K562 (cell line): ENCODE data around the gene OBSCN. TPM values are rescaled to one million over a fixed set of nuclear protein-coding genes. Genes with fewer than 3 reads are reported as not detected.
A peak's percentile ranks its signal among the peaks of the same experiment; 100 is the strongest.

Experiments used
- BRCA1 ChIP-seq, 2 experiments: fragments of 450-650 bp in 1 of 2; sonication (generic) in 1 of 2; formaldehyde crosslinking in 1 of 2; IDR thresholded peaks; 2 replicates each; pipeline versions ENCODE4 v1.5.0 to v1.6.1; 2017 to 2020; ENCODE audit warnings: mild to moderate bottlenecking in 1 of 2, missing genetic modification reagents in 1 of 2
- CCNT2 ChIP-seq: IDR thresholded peaks from 2 replicates; pipeline ENCODE4 v1.6.1; 2011; ENCODE audit warnings: borderline replicate concordance, low read depth, mild to moderate bottlenecking, moderate library complexity, mixed read lengths, low read length; ENCODE audit not compliant: insufficient read length; ENCODE audit errors: extremely low read depth
- CTBP1 ChIP-seq: fragments of 450-650 bp; IDR thresholded peaks from 2 replicates; pipeline ENCODE4 v1.6.1; 2016; ENCODE audit warnings: borderline replicate concordance
- EZH2 ChIP-seq: IDR thresholded peaks from 2 replicates; pipeline ENCODE4 v1.6.1; 2012; ENCODE audit warnings: low read depth, mild to moderate bottlenecking, inconsistent platforms, low read length, borderline replicate concordance
- ILF3 ChIP-seq: fragments of 450-650 bp; IDR thresholded peaks from 2 replicates; pipeline ENCODE4 v1.6.1; 2018; ENCODE audit warnings: antibody characterized with exemption, mild to moderate bottlenecking, moderate library complexity, borderline replicate concordance
- KAT7 ChIP-seq: sonication (generic); formaldehyde crosslinking; IDR thresholded peaks from 2 replicates; pipeline ENCODE4 v1.8.0; 2022; ENCODE audit warnings: missing genetic modification reagents, mild to moderate bottlenecking, borderline replicate concordance
- MAZ ChIP-seq, 2 experiments: fragments of 450-650 bp in 1 of 2; sonication (generic) in 1 of 2; formaldehyde crosslinking; IDR thresholded peaks in 1 of 2; conservative IDR thresholded peaks in 1 of 2; 2 replicates each; pipeline versions ENCODE4 v1.4.0 to v1.5.0; 2020; ENCODE audit warnings: mild to moderate bottlenecking in 1 of 2, missing genetic modification reagents in 1 of 2
- NCOA6 ChIP-seq: fragments of 450-650 bp; IDR thresholded peaks from 2 replicates; pipeline ENCODE4 v1.6.1; 2017; ENCODE audit warnings: mild to moderate bottlenecking
- NRF1 ChIP-seq, 2 experiments: fragments of 450-650 bp; IDR thresholded peaks in 1 of 2; conservative IDR thresholded peaks in 1 of 2; 2 replicates each; pipeline ENCODE4 v1.6.1; 2014; ENCODE audit warnings: mild to moderate bottlenecking in 2 of 2
- RBM15 ChIP-seq: fragments of 200-400 bp; formaldehyde crosslinking; IDR thresholded peaks from 2 replicates; pipeline ENCODE4 v1.6.1; 2018; ENCODE audit warnings: mild to moderate bottlenecking, low read length, moderate library complexity; ENCODE audit not compliant: insufficient read depth
- SRSF1 ChIP-seq: fragments of 200-400 bp; formaldehyde crosslinking; IDR thresholded peaks from 2 replicates; pipeline ENCODE4 v1.6.1; 2017; ENCODE audit warnings: mild to moderate bottlenecking, low read depth, low read length, moderate library complexity
- ZNF24 ChIP-seq: fragments of 450-650 bp; IDR thresholded peaks from 2 replicates; pipeline ENCODE4 v1.6.1; 2016
- ZNF444 ChIP-seq: fragments of 250-450 bp; sonication (Bioruptor Pico); IDR thresholded peaks from 2 replicates; pipeline ENCODE4 v1.4.0; 2020; ENCODE audit warnings: mild to moderate bottlenecking, moderate library complexity
- ZNF707 ChIP-seq: fragments of 250-450 bp; sonication (Bioruptor Pico); conservative IDR thresholded peaks from 2 replicates; pipeline ENCODE4 v1.8.0; 2022; ENCODE audit warnings: inconsistent platforms, mild to moderate bottlenecking, moderate library complexity
- polyA plus RNA-seq, 8 experiments: library from polyadenylated mRNA; depleted of rRNA in 4 of 8; stranded (reverse) in 5 of 8; unstranded in 3 of 8; fragments of >200 nt; fragmentation: Nextera tagmentation in 2 of 8; fragmentation: Illumina TruSeq in 1 of 8; extraction: Ambion mirVana in 2 of 8; extraction: Trizol in 1 of 8; gene quantifications; 2 replicates each; pipeline versions ENCODE4 v1.2.1 to v1.2.3, GENCODE V29; 2011 to 2014; ENCODE audit warnings: inconsistent platforms in 1 of 8, missing spikeins in 1 of 8
- total RNA-seq, 7 experiments: library from RNA; depleted of rRNA in 6 of 7; stranded (reverse); fragments of >200 nt in 6 of 7; fragmentation: Illumina TruSeq in 2 of 7; extraction: Trizol in 2 of 7; gene quantifications; 2 replicates each; pipeline versions ENCODE4 v1.2.1 to v1.2.3, GENCODE V29; 2011 to 2021; ENCODE audit warnings: low replicate concordance in 1 of 7
- TF ChIP-seq, protein P1 (sequence below), 2 experiments: fragments of 200-800 bp in 1 of 2; sonication (Bioruptor generic) in 1 of 2; sonication (generic) in 1 of 2; formaldehyde crosslinking in 1 of 2; IDR thresholded peaks in 1 of 2; conservative IDR thresholded peaks in 1 of 2; 2 replicates each; pipeline versions ENCODE4 v1.5.0 to v1.6.1; 2016 to 2020; ENCODE audit warnings: missing compliant biosample characterization in 1 of 2, missing genetic modification characterization in 1 of 2, missing genetic modification reagents in 1 of 2
- TF ChIP-seq, protein P2 (sequence below), 2 experiments: fragments of 150-350 bp in 1 of 2; IDR thresholded peaks; 2 replicates each; pipeline ENCODE4 v1.6.1; 2012 to 2016; ENCODE audit warnings: low read depth in 2 of 2, low read length in 2 of 2, mild to moderate bottlenecking in 1 of 2, moderate library complexity in 1 of 2
- TF ChIP-seq, protein P3 (sequence below): fragments of 450-650 bp; formaldehyde crosslinking; IDR thresholded peaks from 2 replicates; pipeline ENCODE4 v1.4.0; 2020; ENCODE audit warnings: mild to moderate bottlenecking, mixed read lengths

OBSCN gene
- total and polyA plus RNA-seq, 9 of the 15 experiments (the other 6 are each of a cell fraction or from before 2014, with no cell fraction given) = 0.18 to 19.7 (median 3.6) TPM

DNA sequence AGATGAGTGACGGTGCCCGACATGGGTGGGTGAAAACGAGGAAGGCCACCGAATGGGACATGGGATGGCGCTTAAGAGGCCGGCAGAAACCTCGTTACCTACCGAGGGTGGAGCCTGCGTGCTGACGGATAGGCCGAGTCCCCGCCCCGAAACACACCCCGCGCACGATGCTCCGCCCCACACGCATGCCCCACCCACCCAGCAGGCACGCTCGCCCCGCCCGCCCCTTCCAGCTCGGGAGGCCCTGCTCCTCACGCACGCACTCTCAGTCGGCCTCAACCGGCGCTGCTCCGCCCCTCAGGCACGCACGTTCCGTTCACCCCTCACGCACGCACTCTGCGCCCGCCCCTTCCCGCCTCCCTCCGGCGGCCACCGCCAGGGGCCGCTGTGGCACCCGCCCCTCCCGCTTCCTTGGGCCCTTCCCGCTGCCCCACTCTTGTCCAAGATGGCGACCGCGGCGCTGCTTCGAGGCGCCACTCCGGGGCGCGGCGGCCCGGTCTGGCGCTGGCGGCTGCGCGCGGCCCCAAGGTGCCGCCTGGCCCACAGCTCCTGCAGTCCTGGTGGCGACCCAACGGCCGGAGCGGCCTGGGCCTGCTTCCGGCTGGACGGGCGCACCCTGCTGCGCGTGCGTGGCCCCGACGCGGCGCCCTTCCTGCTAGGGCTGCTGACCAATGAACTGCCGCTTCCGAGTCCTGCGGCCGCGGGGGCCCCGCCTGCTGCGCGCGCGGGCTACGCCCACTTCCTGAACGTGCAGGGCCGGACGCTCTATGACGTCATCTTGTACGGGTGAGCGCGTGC is 42.3 kb upstream of the OBSCN start, which contains the start of gene IBA57 (continued):
- TF ChIP-seq BRCA1 (IDR thresholded peaks at IDR 0.05) (no peak), BRCA1 (CRISPR knock-in tag; IDR thresholded peaks at IDR 0.05) (no peak), NRF1 (conservative IDR thresholded peaks at IDR 0.05 in 1 of 2, IDR thresholded peaks at IDR 0.05 in 1 of 2) (peak; percentile 95 to 96), KAT7 (peak; percentile 86; the same call in 1 of the 2 replicates), EZH2 (no peak), ZNF444 (no peak), ILF3 (peak; percentile 98), CTBP1 (peak; percentile 98), RBM15 (no peak), ZNF24 (peak; percentile 72), CCNT2 (peak; percentile 94), SRSF1 (no peak), MAZ (CRISPR knock-in tag; conservative IDR thresholded peaks at IDR 0.05 in 1 of 2, IDR thresholded peaks at IDR 0.05 in 1 of 2) (peak; percentile 98 to 100), ZNF707 (CRISPR knock-in tag) (0 out of 2 replicates have a peak, but pooled peaks have one; percentile 5), NCOA6 (peak; percentile 93)
- TF ChIP-seq, protein P1, sequence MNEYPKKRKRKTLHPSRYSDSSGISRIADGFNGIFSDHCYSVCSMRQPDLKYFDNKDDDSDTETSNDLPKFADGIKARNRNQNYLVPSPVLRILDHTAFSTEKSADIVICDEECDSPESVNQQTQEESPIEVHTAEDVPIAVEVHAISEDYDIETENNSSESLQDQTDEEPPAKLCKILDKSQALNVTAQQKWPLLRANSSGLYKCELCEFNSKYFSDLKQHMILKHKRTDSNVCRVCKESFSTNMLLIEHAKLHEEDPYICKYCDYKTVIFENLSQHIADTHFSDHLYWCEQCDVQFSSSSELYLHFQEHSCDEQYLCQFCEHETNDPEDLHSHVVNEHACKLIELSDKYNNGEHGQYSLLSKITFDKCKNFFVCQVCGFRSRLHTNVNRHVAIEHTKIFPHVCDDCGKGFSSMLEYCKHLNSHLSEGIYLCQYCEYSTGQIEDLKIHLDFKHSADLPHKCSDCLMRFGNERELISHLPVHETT (CRISPR knock-in tag; conservative IDR thresholded peaks at IDR 0.05 in 1 of 2, IDR thresholded peaks at IDR 0.05 in 1 of 2) = peak in 1 of 2 experiments; percentile 96; a peak in 2 of 4 replicates
- TF ChIP-seq, protein P2, sequence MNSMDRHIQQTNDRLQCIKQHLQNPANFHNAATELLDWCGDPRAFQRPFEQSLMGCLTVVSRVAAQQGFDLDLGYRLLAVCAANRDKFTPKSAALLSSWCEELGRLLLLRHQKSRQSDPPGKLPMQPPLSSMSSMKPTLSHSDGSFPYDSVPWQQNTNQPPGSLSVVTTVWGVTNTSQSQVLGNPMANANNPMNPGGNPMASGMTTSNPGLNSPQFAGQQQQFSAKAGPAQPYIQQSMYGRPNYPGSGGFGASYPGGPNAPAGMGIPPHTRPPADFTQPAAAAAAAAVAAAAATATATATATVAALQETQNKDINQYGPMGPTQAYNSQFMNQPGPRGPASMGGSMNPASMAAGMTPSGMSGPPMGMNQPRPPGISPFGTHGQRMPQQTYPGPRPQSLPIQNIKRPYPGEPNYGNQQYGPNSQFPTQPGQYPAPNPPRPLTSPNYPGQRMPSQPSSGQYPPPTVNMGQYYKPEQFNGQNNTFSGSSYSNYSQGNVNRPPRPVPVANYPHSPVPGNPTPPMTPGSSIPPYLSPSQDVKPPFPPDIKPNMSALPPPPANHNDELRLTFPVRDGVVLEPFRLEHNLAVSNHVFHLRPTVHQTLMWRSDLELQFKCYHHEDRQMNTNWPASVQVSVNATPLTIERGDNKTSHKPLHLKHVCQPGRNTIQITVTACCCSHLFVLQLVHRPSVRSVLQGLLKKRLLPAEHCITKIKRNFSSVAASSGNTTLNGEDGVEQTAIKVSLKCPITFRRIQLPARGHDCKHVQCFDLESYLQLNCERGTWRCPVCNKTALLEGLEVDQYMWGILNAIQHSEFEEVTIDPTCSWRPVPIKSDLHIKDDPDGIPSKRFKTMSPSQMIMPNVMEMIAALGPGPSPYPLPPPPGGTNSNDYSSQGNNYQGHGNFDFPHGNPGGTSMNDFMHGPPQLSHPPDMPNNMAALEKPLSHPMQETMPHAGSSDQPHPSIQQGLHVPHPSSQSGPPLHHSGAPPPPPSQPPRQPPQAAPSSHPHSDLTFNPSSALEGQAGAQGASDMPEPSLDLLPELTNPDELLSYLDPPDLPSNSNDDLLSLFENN (IDR thresholded peaks at IDR 0.05; ENCODE audit: low read depth in 2 of 2, low read length in 2 of 2) = peak in 1 of 2 experiments; percentile 53; a peak in 1 of 4 replicates
- TF ChIP-seq, protein P3, sequence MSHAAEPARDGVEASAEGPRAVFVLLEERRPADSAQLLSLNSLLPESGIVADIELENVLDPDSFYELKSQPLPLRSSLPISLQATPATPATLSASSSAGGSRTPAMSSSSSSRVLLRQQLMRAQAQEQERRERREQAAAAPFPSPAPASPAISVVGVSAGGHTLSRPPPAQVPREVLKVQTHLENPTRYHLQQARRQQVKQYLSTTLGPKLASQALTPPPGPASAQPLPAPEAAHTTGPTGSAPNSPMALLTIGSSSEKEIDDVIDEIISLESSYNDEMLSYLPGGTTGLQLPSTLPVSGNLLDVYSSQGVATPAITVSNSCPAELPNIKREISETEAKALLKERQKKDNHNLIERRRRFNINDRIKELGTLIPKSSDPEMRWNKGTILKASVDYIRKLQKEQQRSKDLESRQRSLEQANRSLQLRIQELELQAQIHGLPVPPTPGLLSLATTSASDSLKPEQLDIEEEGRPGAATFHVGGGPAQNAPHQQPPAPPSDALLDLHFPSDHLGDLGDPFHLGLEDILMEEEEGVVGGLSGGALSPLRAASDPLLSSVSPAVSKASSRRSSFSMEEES (CRISPR knock-in tag) = peak; percentile 40
